Measurements from ENCODE around the gene BUD31. TPM values are rescaled to one million over a fixed set of nuclear protein-coding genes. Genes with fewer than 3 reads are reported as not detected.
"Not testable (repeated sequence)": the region's sequence is repeated elsewhere in the genome, so short reads cannot be mapped to it uniquely, and the experiment has no call there.

Gene BUD31
- total RNA-seq, 1 experiment from 2014 or later = 154 TPM

- ChIA-PET RAD21 (ENCODE audit: low non-redundant PET in 1 of 2, low total read pairs in 2 of 2, uncharacterized antibody in 2 of 2, unreplicated experiment in 2 of 2) (no interaction called here), POLR2A (no interaction called here), CTCF (no interaction called here)
- TF ChIP-seq ELF1 (IDR thresholded peaks at IDR 0.05; ENCODE audit: borderline replicate concordance, low read depth) (no peak), SP1 (IDR thresholded peaks at IDR 0.05; ENCODE audit: low read depth) (no peak)
- no peaks in the 10 kb centered on the region for H3K9me2 ChIP-seq (ENCODE audit: insufficient read depth)
- H3K4me3 ChIP-seq (replicated peaks in 1 of 2; ENCODE audit: low read depth in 1 of 2, low read length in 2 of 2) = no peak overlapping the region
- no peaks in the 10 kb centered on the region; the same call in 1 of the 2 replicates for H3K79me2 ChIP-seq (ENCODE audit: insufficient read depth, low read length)
- H2AFZ ChIP-seq (ENCODE audit: low read depth, low read length, poor library complexity, severe bottlenecking) = no peak overlapping the region
- H4K20me1 ChIP-seq (ENCODE audit: insufficient read depth) = no peaks in the 10 kb centered on the region
- no TSS peak for BruUV-seq (replicated peaks)
- no peak for DNase-seq (ENCODE audit: low read depth, low spot score)
- no peak overlapping the region for H3K9ac ChIP-seq (ENCODE audit: low read length)
- H3K36me3 ChIP-seq (ENCODE audit: control insufficient read depth in 1 of 2, insufficient read depth in 2 of 2, low read length in 2 of 2) = peaks cover 19 to 37% of the 10 kb centered on the region in 2 experiments; a peak in 3 of 4 replicates
- H3K4me2 ChIP-seq (ENCODE audit: low read length) = no peak overlapping the region
- H3K27me3 ChIP-seq (ENCODE audit: insufficient read depth, low read length) = no peaks in the 10 kb centered on the region
- no peaks in the 10 kb centered on the region for H3K4me1 ChIP-seq (ENCODE audit: control insufficient read depth in 1 of 2, insufficient read depth in 2 of 2, low read length in 2 of 2)
- no peak for ATAC-seq
- H3K9me3 ChIP-seq (ENCODE audit: control insufficient read depth in 1 of 2, insufficient read depth in 1 of 2, low read depth in 1 of 2, low read length in 2 of 2) = no peaks in the 10 kb centered on the region
- no peak overlapping the region for H3K27ac ChIP-seq (ENCODE audit: low read depth, low read length)
- intact Hi-C loops (cut with micrococcal nuclease) = no loop called here
Measured at GRCh38 chr7:99429756-99430155, 21.0 kb downstream of the BUD31 start.

- DNase-seq (ENCODE audit: low read depth, low spot score); RAD21 ChIA-PET (ENCODE audit: low non-redundant PET in 1 of 2, low total read pairs in 2 of 2, uncharacterized antibody in 2 of 2, unreplicated experiment in 2 of 2); H3K4me1 ChIP-seq (ENCODE audit: control insufficient read depth in 1 of 2, insufficient read depth in 2 of 2, low read length in 2 of 2); BruUV-seq (replicated peaks); H2AFZ ChIP-seq (ENCODE audit: low read depth, low read length, poor library complexity, severe bottlenecking); CTCF ChIA-PET; H3K9me3 ChIP-seq (ENCODE audit: control insufficient read depth in 1 of 2, insufficient read depth in 1 of 2, low read depth in 1 of 2, low read length in 2 of 2); H3K9me2 ChIP-seq (ENCODE audit: insufficient read depth); ATAC-seq; POLR2A ChIA-PET; H3K9ac ChIP-seq (ENCODE audit: low read length); H4K20me1 ChIP-seq (ENCODE audit: insufficient read depth); intact Hi-C loops (cut with micrococcal nuclease); H3K27me3 ChIP-seq (ENCODE audit: insufficient read depth, low read length); H3K4me3 ChIP-seq (replicated peaks in 1 of 2; ENCODE audit: low read depth in 1 of 2, low read length in 2 of 2); H3K27ac ChIP-seq (ENCODE audit: low read depth, low read length); H3K4me2 ChIP-seq (ENCODE audit: low read length): not testable (repeated sequence)
- Histone ChIP-seq H3K36me3 (ENCODE audit: control insufficient read depth in 1 of 2, insufficient read depth in 2 of 2, low read length in 2 of 2) (peaks cover 22 to 30% of the 10 kb centered on the region in 2 experiments; a peak in 3 of 4 replicates), H3K79me2 (ENCODE audit: insufficient read depth, low read length) (peaks cover 17% of the 10 kb centered on the region)
Measured at GRCh38 chr7:99431756-99432540, 23.2 kb downstream of the BUD31 start.

Measured in HCT116 (cell line).